Measurements from ENCODE around the gene ARMH3.

The ARMH3 gene

GRCh38 chr10:101851411-101852116 lies 204.4 kb downstream of the ARMH3 start:
- no peak for FAIRE-seq

GRCh38 chr10:101850749-101851148 lies 205.2 kb downstream of the ARMH3 start:
- FAIRE-seq, result no peak

- no peak for FAIRE-seq
Measured at GRCh38 chr10:101848894-101849351, 207.1 kb downstream of the ARMH3 start.

- FAIRE-seq, result no peak
Measured at GRCh38 chr10:101848408-101848807, 207.6 kb downstream of the ARMH3 start.

- no peak for FAIRE-seq
Measured at GRCh38 chr10:101845893-101846292, 210.1 kb downstream of the ARMH3 start.

- no peak for FAIRE-seq
Measured at GRCh38 chr10:101843032-101844021, 212.6 kb downstream of the ARMH3 start, which contains the start of gene KCNIP2. TSS of gene KCNIP2 (minus strand) at chr10:101843800. CDS start at chr10:101843568, 232 bp downstream.

GRCh38 chr10:101841826-101842225 lies 214.1 kb downstream of the ARMH3 start:
- no peak for FAIRE-seq

- FAIRE-seq, result no peak
Measured at GRCh38 chr10:101840741-101841453, 215.1 kb downstream of the ARMH3 start.

- FAIRE-seq, result no peak
Measured at GRCh38 chr10:101840102-101840684, 215.8 kb downstream of the ARMH3 start.

GRCh38 chr10:101839416-101840063 lies 216.4 kb downstream of the ARMH3 start:
- FAIRE-seq, result no peak

GRCh38 chr10:101839002-101839401 lies 217.0 kb downstream of the ARMH3 start:
- no peak for FAIRE-seq

GRCh38 chr10:101838416-101838970 lies 217.5 kb downstream of the ARMH3 start:
- no peak for FAIRE-seq

GRCh38 chr10:101837748-101838147 lies 218.2 kb downstream of the ARMH3 start:
- no peak for FAIRE-seq

GRCh38 chr10:101835362-101835761 lies 220.6 kb downstream of the ARMH3 start:
- FAIRE-seq, result no peak

GRCh38 chr10:101834341-101834740 lies 221.6 kb downstream of the ARMH3 start:
- no peak for FAIRE-seq

GRCh38 chr10:101833466-101833865 lies 222.5 kb downstream of the ARMH3 start:
- FAIRE-seq, result no peak

- no peak for FAIRE-seq
Measured at GRCh38 chr10:101832325-101832771, 223.6 kb downstream of the ARMH3 start.

- FAIRE-seq, result no peak
Measured at GRCh38 chr10:101831169-101831811, 224.7 kb downstream of the ARMH3 start.

- FAIRE-seq, result peak; percentile 62
Measured at GRCh38 chr10:101830322-101831168, 225.4 kb downstream of the ARMH3 start.
